Panc1 (cell line): ENCODE measurements around the gene HK2. TPM values are rescaled to one million over a fixed set of nuclear protein-coding genes. Genes with fewer than 3 reads are reported as not detected.

Source experiments
- ATAC-seq: fragments of 200-7000 bp; cut with Tn5 transposase; 2 replicates; pipeline ENCODE4 v1.9.1; 2020; ENCODE audit warnings: mild to moderate bottlenecking, moderate library complexity
- BruUV-seq: library from RNA; stranded (reverse); fragments of 400-500 nt; replicated peaks from 2 replicates; lab custom pipeline; 2021; lab: Mats Ljungman, UMichigan
- CTCF ChIA-PET: fragments of 300-600 bp; sonication (Branson Sonifier 250); formaldehyde crosslinking; loops from one replicate; lab custom pipeline; 2022; ENCODE audit warnings: antibody characterized with exemption; lab: Charles Lee
- POLR2A ChIA-PET: fragments of 300-600 bp; sonication (Branson Sonifier 250); formaldehyde crosslinking; loops from one replicate; lab custom pipeline; 2022; ENCODE audit warnings: antibody characterized with exemption; lab: Charles Lee
- DNase-seq: peaks from one replicate; pipeline ENCODE4 v3.0.0-alpha.2; 2010; ENCODE audit warnings: low read depth, low spot score
- H3K27ac ChIP-seq: 2 replicates; pipeline ENCODE4 v1.5.1; 2011; ENCODE audit warnings: mild to moderate bottlenecking, low read length, inconsistent platforms
- H3K27me3 ChIP-seq: fragments of 200-500 bp; sonication (Bioruptor generic); 2 replicates; pipeline ENCODE4 v1.6.0; 2014; ENCODE audit warnings: low read length, inconsistent platforms; ENCODE audit not compliant: control insufficient read depth, insufficient read depth
- H3K36me3 ChIP-seq: fragments of 200-500 bp; sonication (Bioruptor generic); 2 replicates; pipeline ENCODE4 v1.5.1; 2014; ENCODE audit warnings: inconsistent platforms, mild to moderate bottlenecking, low read length, moderate library complexity; ENCODE audit not compliant: control insufficient read depth, insufficient read depth
- H3K4me1 ChIP-seq: 2 replicates; pipeline ENCODE4 v1.5.1; 2011; ENCODE audit warnings: inconsistent platforms, mild to moderate bottlenecking, low read length, moderate library complexity; ENCODE audit not compliant: control insufficient read depth, insufficient read depth
- H3K4me3 ChIP-seq, 2 experiments: 2 replicates each; pipeline ENCODE4 v1.5.1; 2011 to 2012; ENCODE audit warnings: low read depth in 2 of 2, low read length in 2 of 2, mild to moderate bottlenecking in 2 of 2, inconsistent platforms in 1 of 2, moderate library complexity in 1 of 2
- H3K9me3 ChIP-seq: fragments of 200-500 bp; sonication (Bioruptor generic); 2 replicates; pipeline ENCODE4 v1.5.1; 2014; ENCODE audit warnings: low read depth, mild to moderate bottlenecking, inconsistent platforms, low read length, moderate library complexity; ENCODE audit not compliant: control insufficient read depth, insufficient read depth
- CTCF ChIP-seq: fragments of 450-650 bp; IDR thresholded peaks from 2 replicates; pipeline ENCODE4 v1.5.1; 2017; ENCODE audit warnings: mild to moderate bottlenecking
- POLR2AphosphoS5 ChIP-seq: IDR thresholded peaks from 2 replicates; pipeline ENCODE4 v1.6.1; 2012; ENCODE audit warnings: mild to moderate bottlenecking, low read depth, low read length, moderate library complexity
- SIN3A ChIP-seq: IDR thresholded peaks from 2 replicates; pipeline ENCODE4 v1.6.1; 2012; ENCODE audit warnings: low read depth, mild to moderate bottlenecking, low read length, moderate library complexity, borderline replicate concordance; ENCODE audit not compliant: insufficient read depth
- TCF7L2 ChIP-seq: IDR thresholded peaks from 2 replicates; pipeline ENCODE4 v1.6.1; 2011; ENCODE audit warnings: mild to moderate bottlenecking, low read depth, low read length, inconsistent platforms
- in situ Hi-C: cut with HindIII; loops from 2 replicates; pipeline ENCODE4 v1.10.0; 2016; ENCODE audit warnings: low sequenced_read_pairs, low pct_unique_long_range_greater_than_20kb
- intact Hi-C: fragments of 100-400 bp; cut with micrococcal nuclease; formaldehyde crosslinking; loops from one replicate; pipeline ENCODE4 v1.10.0; 2022; ENCODE audit not compliant: unreplicated experiment
- total RNA-seq: library from RNA; stranded (reverse); gene quantifications from one replicate; pipeline ENCODE4 v1.2.1, GENCODE V29; 2021; ENCODE audit not compliant: unreplicated experiment
- TF ChIP-seq, protein P1 (sequence below), 2 experiments: IDR thresholded peaks; 2 replicates each; pipeline ENCODE4 v1.6.1; 2011 to 2012; ENCODE audit warnings: low read depth in 2 of 2, control low read depth in 1 of 2, low read length in 1 of 2, mild to moderate bottlenecking in 1 of 2, moderate library complexity in 1 of 2; ENCODE audit not compliant: insufficient read depth in 1 of 2

The HK2 gene
- total RNA-seq, 1 experiment from 2014 or later, result 1.7 TPM

- in situ Hi-C loops, result no loop called here
Measured at GRCh38 chr2:74815941-74816340, 18.0 kb upstream of the HK2 start.

GRCh38 chr2:74816540-74817303, 17.2 kb upstream of the HK2 start:
- Histone ChIP-seq H3K36me3 (no peaks in the 10 kb centered on the region), H3K9me3 (no peaks in the 10 kb centered on the region), H3K4me1 (no peaks in the 10 kb centered on the region), H3K27me3 (peaks cover 16% of the 10 kb centered on the region), H3K4me3 (no peak overlapping the region), H3K27ac (no peak overlapping the region)
- ChIA-PET POLR2A (no interaction called here), CTCF (no interaction called here)
- TF ChIP-seq POLR2AphosphoS5 (no peak), CTCF (no peak), SIN3A (no peak), TCF7L2 (no peak)
- TF ChIP-seq, protein P1, sequence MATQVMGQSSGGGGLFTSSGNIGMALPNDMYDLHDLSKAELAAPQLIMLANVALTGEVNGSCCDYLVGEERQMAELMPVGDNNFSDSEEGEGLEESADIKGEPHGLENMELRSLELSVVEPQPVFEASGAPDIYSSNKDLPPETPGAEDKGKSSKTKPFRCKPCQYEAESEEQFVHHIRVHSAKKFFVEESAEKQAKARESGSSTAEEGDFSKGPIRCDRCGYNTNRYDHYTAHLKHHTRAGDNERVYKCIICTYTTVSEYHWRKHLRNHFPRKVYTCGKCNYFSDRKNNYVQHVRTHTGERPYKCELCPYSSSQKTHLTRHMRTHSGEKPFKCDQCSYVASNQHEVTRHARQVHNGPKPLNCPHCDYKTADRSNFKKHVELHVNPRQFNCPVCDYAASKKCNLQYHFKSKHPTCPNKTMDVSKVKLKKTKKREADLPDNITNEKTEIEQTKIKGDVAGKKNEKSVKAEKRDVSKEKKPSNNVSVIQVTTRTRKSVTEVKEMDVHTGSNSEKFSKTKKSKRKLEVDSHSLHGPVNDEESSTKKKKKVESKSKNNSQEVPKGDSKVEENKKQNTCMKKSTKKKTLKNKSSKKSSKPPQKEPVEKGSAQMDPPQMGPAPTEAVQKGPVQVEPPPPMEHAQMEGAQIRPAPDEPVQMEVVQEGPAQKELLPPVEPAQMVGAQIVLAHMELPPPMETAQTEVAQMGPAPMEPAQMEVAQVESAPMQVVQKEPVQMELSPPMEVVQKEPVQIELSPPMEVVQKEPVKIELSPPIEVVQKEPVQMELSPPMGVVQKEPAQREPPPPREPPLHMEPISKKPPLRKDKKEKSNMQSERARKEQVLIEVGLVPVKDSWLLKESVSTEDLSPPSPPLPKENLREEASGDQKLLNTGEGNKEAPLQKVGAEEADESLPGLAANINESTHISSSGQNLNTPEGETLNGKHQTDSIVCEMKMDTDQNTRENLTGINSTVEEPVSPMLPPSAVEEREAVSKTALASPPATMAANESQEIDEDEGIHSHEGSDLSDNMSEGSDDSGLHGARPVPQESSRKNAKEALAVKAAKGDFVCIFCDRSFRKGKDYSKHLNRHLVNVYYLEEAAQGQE (IDR thresholded peaks at IDR 0.05; ENCODE audit: insufficient read depth in 1 of 2, low read depth in 2 of 2, low read length in 1 of 2), result no peak
- intact Hi-C loops (no loop called here), in situ Hi-C loops (no loop called here)
- BruUV-seq, result no TSS peak
- DNase-seq (no peak), ATAC-seq (no peak; the same call in 1 of the 2 replicates)

More at GRCh38 chr2:74815941-74816340, 18.0 kb upstream of the HK2 start:
- Histone ChIP-seq H3K27ac (no peak overlapping the region), H3K27me3 (peaks cover 20% of the 10 kb centered on the region), H3K4me3 (no peak overlapping the region), H3K9me3 (no peaks in the 10 kb centered on the region), H3K36me3 (no peaks in the 10 kb centered on the region), H3K4me1 (no peaks in the 10 kb centered on the region)
- TF ChIP-seq CTCF (no peak), SIN3A (no peak), TCF7L2 (no peak), POLR2AphosphoS5 (no peak)
- TF ChIP-seq, protein P1 (IDR thresholded peaks at IDR 0.05; ENCODE audit: insufficient read depth in 1 of 2, low read depth in 2 of 2, low read length in 1 of 2), result no peak
- ATAC-seq (no peak), DNase-seq (no peak)
- intact Hi-C loops, result no loop called here
- CTCF ChIA-PET, result no interaction called here
- BruUV-seq, result no TSS peak
- POLR2A ChIA-PET, result no interaction called here
